ENCODE measurements around the gene EIF2S1.

EIF2S1 gene

DNA sequence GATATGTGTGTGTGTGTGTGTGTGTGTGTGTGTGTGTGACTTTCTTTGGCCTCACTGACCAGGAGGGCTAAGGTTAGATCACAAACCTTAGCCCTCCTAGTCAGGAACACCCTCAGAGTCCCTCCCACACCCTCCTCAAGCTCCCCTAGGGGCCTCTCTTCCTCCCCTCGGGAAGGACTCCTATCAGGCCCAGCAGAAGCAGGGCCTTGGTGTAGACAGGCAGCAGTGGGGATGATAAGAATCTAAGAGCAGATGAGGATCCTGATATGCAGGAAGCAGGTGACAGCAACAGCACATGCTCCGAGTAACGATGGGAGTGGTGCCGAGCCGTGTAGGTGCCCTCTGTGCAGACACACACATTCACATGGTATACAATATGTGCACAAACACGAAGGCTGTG is 31.1 kb downstream of the EIF2S1 start:
- TF ChIP-seq, protein P1, sequence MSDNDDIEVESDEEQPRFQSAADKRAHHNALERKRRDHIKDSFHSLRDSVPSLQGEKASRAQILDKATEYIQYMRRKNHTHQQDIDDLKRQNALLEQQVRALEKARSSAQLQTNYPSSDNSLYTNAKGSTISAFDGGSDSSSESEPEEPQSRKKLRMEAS (IDR thresholded peaks at IDR 0.05; ENCODE audit: low read depth, low read length): no peak
- TF ChIP-seq, protein P2, sequence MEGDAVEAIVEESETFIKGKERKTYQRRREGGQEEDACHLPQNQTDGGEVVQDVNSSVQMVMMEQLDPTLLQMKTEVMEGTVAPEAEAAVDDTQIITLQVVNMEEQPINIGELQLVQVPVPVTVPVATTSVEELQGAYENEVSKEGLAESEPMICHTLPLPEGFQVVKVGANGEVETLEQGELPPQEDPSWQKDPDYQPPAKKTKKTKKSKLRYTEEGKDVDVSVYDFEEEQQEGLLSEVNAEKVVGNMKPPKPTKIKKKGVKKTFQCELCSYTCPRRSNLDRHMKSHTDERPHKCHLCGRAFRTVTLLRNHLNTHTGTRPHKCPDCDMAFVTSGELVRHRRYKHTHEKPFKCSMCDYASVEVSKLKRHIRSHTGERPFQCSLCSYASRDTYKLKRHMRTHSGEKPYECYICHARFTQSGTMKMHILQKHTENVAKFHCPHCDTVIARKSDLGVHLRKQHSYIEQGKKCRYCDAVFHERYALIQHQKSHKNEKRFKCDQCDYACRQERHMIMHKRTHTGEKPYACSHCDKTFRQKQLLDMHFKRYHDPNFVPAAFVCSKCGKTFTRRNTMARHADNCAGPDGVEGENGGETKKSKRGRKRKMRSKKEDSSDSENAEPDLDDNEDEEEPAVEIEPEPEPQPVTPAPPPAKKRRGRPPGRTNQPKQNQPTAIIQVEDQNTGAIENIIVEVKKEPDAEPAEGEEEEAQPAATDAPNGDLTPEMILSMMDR (IDR thresholded peaks at IDR 0.05; ENCODE audit: low read depth, low read length): no peak
- TF ChIP-seq POLR2A (IDR thresholded peaks at IDR 0.05; ENCODE audit: extremely low read depth, insufficient read length) (no peak), MYC (IDR thresholded peaks at IDR 0.05; ENCODE audit: low read depth, low read length) (no peak)
- no peak for DNase-seq (ENCODE audit: low read depth)
- no peak overlapping the region for H3K4me3 ChIP-seq (ENCODE audit: low read depth, low read length)

DNA sequence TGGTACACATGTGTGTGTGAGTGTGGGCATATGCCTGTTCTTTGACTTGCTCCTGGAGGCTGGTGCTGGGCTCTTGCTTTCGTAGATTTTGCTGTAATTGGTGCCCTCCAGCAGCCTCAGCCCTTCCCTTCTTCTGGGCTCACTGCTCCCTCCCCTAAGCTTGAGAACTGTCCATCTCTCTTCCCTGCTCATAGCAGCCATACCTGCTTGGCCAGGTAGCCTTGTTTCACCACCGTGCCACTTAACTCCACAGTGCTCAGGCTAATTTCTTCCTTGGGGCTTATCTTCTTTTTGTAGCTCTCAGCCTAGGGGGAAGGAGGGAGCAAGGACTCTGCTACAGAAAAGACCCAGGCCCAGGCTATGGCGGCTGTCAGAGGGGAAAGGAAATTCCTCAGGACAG is 32.0 kb downstream of the EIF2S1 start:
- TF ChIP-seq, protein P1 (IDR thresholded peaks at IDR 0.05; ENCODE audit: low read depth, low read length): no peak
- TF ChIP-seq POLR2A (IDR thresholded peaks at IDR 0.05; ENCODE audit: extremely low read depth, insufficient read length): no peak
- TF ChIP-seq, protein P2 (IDR thresholded peaks at IDR 0.05; ENCODE audit: low read depth, low read length): no peak
- no peak for DNase-seq (ENCODE audit: low read depth)
- no peak overlapping the region for H3K4me3 ChIP-seq (ENCODE audit: low read depth, low read length)

DNA sequence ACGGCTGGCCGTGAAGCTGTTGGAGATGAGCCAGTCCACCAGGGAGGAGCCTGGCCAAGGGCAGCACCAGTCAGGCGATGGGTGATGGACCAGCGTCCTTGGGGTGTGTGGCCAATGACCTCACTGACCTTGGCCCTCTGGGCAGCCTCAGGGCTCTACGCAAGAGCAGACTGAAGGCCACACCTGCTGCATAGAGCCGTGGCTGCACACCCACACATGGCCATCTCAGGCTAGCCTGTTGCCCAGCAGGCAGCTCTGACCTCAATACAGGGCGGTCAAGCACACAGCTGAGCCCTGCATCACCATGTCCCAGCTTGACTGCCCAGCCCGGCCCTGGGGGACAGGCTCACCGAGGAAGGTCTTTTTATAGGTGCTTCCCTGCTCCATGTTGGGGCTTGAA is 32.7 kb downstream of the EIF2S1 start:
- TF ChIP-seq MYC (IDR thresholded peaks at IDR 0.05; ENCODE audit: low read depth, low read length) (no peak), POLR2A (IDR thresholded peaks at IDR 0.05; ENCODE audit: extremely low read depth, insufficient read length) (no peak)
- TF ChIP-seq, protein P1 (IDR thresholded peaks at IDR 0.05; ENCODE audit: low read depth, low read length): no peak
- H3K4me3 ChIP-seq (ENCODE audit: low read depth, low read length): no peak overlapping the region
- no peak for DNase-seq (ENCODE audit: low read depth)

DNA sequence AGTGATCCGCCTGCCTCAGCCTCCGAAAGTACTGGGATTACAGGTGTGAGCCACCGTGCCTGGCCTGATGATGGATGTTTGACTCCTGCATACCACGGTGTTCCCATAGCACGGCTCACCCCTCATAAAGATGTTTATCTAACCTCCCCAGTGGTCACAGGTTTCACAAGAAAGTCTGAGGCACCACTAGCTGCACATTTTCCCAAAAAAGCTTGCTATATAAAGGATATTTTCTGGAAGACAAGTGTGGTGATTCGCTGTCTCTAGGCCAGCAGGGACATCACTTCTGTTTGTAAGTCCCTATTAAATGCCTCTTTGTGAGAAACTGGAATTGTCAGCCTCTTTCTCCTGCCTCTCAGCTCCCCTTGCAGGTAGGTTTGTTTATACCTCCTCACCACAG is 33.6 kb downstream of the EIF2S1 start:
- H3K4me3 ChIP-seq (ENCODE audit: low read depth, low read length): no peak overlapping the region
- DNase-seq (ENCODE audit: low read depth): no peak
- TF ChIP-seq, protein P1 (IDR thresholded peaks at IDR 0.05; ENCODE audit: low read depth, low read length): no peak
- TF ChIP-seq POLR2A (IDR thresholded peaks at IDR 0.05; ENCODE audit: extremely low read depth, insufficient read length) (no peak), MYC (IDR thresholded peaks at IDR 0.05; ENCODE audit: low read depth, low read length) (no peak)
- TF ChIP-seq, protein P2 (IDR thresholded peaks at IDR 0.05; ENCODE audit: low read depth, low read length): no peak

DNA sequence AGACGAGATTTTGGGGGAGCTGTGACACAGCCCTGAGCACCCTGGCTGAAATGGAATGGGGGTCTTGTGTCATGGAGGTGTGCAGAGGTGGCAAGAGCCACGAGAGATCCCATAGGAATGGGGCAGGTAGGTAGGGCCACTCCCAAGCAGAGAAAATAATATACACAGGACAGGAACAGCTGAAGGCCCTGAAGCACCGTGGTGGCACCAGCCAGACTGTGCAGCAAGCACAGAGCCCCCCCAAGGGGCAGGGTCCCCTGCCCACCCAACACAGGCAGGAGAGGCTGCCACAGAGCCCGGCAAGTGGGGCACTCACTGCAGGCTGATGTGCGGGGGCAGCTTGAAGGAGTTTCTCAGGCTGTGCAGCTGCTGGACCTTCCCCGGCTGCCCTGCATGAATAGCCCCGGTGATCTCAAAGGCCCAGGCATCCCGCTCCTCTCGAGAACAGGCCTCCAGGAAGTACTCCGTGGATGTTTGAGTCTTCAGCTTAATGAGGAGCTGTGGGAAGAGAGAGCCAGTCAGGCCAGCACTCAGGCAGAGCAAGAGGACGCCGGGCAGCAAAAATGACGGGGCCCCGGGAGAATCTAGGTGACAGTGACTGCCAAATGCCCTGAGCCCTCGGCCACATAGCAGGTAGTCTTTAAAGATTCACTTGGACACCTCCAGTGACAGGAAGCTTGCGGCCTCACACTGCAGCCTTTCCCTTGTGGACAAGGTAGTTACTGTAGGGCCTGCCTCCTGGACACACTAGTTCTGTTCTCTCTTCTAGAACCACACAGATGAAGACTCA is 35.2 kb downstream of the EIF2S1 start:
- TF ChIP-seq, protein P2 (IDR thresholded peaks at IDR 0.05; ENCODE audit: low read depth, low read length): no peak
- TF ChIP-seq POLR2A (IDR thresholded peaks at IDR 0.05; ENCODE audit: extremely low read depth, insufficient read length) (no peak), MYC (IDR thresholded peaks at IDR 0.05; ENCODE audit: low read depth, low read length) (no peak)
- TF ChIP-seq, protein P1 (IDR thresholded peaks at IDR 0.05; ENCODE audit: low read depth, low read length): no peak
- H3K4me3 ChIP-seq (ENCODE audit: low read depth, low read length): no peak overlapping the region
- DNase-seq (ENCODE audit: low read depth): no peak

DNA sequence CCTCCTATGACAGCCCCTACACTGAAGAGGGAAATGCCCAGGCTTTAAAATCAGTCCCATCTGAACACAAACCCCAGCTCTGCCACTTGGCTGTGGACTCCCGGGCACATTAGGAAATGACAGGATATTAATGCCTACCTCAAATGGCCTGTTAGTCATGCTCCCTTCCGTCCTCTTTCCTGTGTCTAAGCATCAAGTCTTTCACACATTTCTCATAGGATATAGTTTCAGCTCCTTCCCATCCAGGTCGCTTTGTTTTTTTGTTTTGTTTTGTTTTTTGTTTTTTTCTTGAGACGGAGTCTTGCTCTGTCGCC is 35.7 kb downstream of the EIF2S1 start:
- TF ChIP-seq MYC (IDR thresholded peaks at IDR 0.05; ENCODE audit: low read depth, low read length) (no peak), POLR2A (IDR thresholded peaks at IDR 0.05; ENCODE audit: extremely low read depth, insufficient read length) (no peak)
- TF ChIP-seq, protein P2 (IDR thresholded peaks at IDR 0.05; ENCODE audit: low read depth, low read length): no peak
- TF ChIP-seq, protein P1 (IDR thresholded peaks at IDR 0.05; ENCODE audit: low read depth, low read length): no peak
- DNase-seq (ENCODE audit: low read depth): no peak
- no peak overlapping the region for H3K4me3 ChIP-seq (ENCODE audit: low read depth, low read length)

Data from NB4 (cell line).